Neural cell (in vitro differentiated cells): ENCODE data around the gene UNC45A. TPM values are rescaled to one million over a fixed set of nuclear protein-coding genes. Genes with fewer than 3 reads are reported as not detected.

Experiments used
- H2AFZ ChIP-seq: fragments of 200-600, 300-800 bp; sonication (generic), shearing (Covaris generic); 2 replicates; pipeline ENCODE4 v1.6.0; 2014; ENCODE audit warnings: low read depth, mild to moderate bottlenecking, antibody characterized with exemption, low read length, moderate library complexity
- H3F3A ChIP-seq: fragments of 200-600 bp; shearing (Covaris generic); 2 replicates; pipeline ENCODE4 v1.6.1; 2016; ENCODE audit warnings: mild to moderate bottlenecking, moderate library complexity, mixed read lengths, antibody characterized with exemption, low read length; ENCODE audit not compliant: insufficient read depth, poor library complexity, severe bottlenecking
- H3K27ac ChIP-seq: fragments of 200-600, 300-800 bp; sonication (generic), shearing (Covaris generic); 2 replicates; pipeline ENCODE4 v1.5.1; 2014; ENCODE audit warnings: mild to moderate bottlenecking, low read length, moderate library complexity
- H3K27me3 ChIP-seq: fragments of 300-800, 200-600 bp; sonication (generic), shearing (Covaris generic); 2 replicates; pipeline ENCODE4 v1.6.0; 2014; ENCODE audit warnings: mild to moderate bottlenecking, low read depth, low read length, moderate library complexity; ENCODE audit not compliant: insufficient read depth
- H3K36me3 ChIP-seq: fragments of 300-800, 200-600 bp; sonication (generic), shearing (Covaris generic); 2 replicates; pipeline ENCODE4 v1.5.1; 2014; ENCODE audit warnings: mild to moderate bottlenecking, antibody characterized with exemption, low read length, moderate library complexity; ENCODE audit not compliant: insufficient read depth
- H3K4me2 ChIP-seq: fragments of 300-800, 200-600 bp; sonication (generic), shearing (Covaris generic); 2 replicates; pipeline ENCODE4 v1.6.0; 2014; ENCODE audit warnings: mild to moderate bottlenecking, low read length
- H3K4me3 ChIP-seq: fragments of 300-800, 200-600 bp; sonication (generic), shearing (Covaris generic); 2 replicates; pipeline ENCODE4 v1.5.1; 2014; ENCODE audit warnings: mild to moderate bottlenecking, low read length, moderate library complexity
- H3K79me2 ChIP-seq: fragments of 200-600 bp; shearing (Covaris generic); replicated peaks from 2 replicates; pipeline ENCODE4 v1.6.0; 2014; ENCODE audit warnings: mild to moderate bottlenecking, low read length, moderate library complexity; ENCODE audit not compliant: insufficient read depth
- H3K9ac ChIP-seq: fragments of 300-800, 200-600 bp; sonication (generic), shearing (Covaris generic); 2 replicates; pipeline ENCODE4 v1.6.1; 2016; ENCODE audit warnings: mild to moderate bottlenecking, low read length, mixed read lengths
- H3K9me2 ChIP-seq: fragments of 200-600 bp; shearing (Covaris generic); 2 replicates; pipeline ENCODE4 v1.6.1; 2016; ENCODE audit warnings: mild to moderate bottlenecking, low read length, mixed read lengths; ENCODE audit not compliant: insufficient read depth
- H3K9me3 ChIP-seq: fragments of 200-600, 300-800 bp; sonication (generic), shearing (Covaris generic); 2 replicates; pipeline ENCODE4 v1.6.1; 2016; ENCODE audit warnings: mild to moderate bottlenecking, mixed run types, low read length, moderate library complexity, mixed read lengths
- H4K20me1 ChIP-seq: fragments of 200-600 bp; shearing (Covaris generic); 2 replicates; pipeline ENCODE4 v1.6.1; 2016; ENCODE audit warnings: mild to moderate bottlenecking, mixed run types; ENCODE audit not compliant: insufficient read depth
- CTCF ChIP-seq: fragments of 450-650 bp; IDR thresholded peaks from 2 replicates; pipeline ENCODE4 v1.5.1; 2014; ENCODE audit warnings: antibody characterized with exemption, mild to moderate bottlenecking, moderate library complexity; ENCODE audit not compliant: poor library complexity, severe bottlenecking
- EP300 ChIP-seq: fragments of 450-650 bp; conservative IDR thresholded peaks from 2 replicates; pipeline ENCODE4 v1.6.1; 2014; ENCODE audit warnings: antibody characterized with exemption, mild to moderate bottlenecking, moderate library complexity; ENCODE audit not compliant: poor library complexity, severe bottlenecking
- EZH2 ChIP-seq: fragments of 200-600, 300-800 bp; shearing (Covaris generic), sonication (generic); IDR thresholded peaks from 2 replicates; pipeline ENCODE4 v1.6.1; 2014; ENCODE audit warnings: antibody characterized with exemption, low read length, borderline replicate concordance, mild to moderate bottlenecking; ENCODE audit not compliant: insufficient read depth, poor library complexity, severe bottlenecking
- MXI1 ChIP-seq: fragments of 450-650 bp; conservative IDR thresholded peaks from 2 replicates; pipeline ENCODE4 v1.6.1; 2014; ENCODE audit warnings: antibody characterized with exemption, mild to moderate bottlenecking; ENCODE audit not compliant: poor library complexity, severe bottlenecking
- POLR2AphosphoS5 ChIP-seq: IDR thresholded peaks from 2 replicates; pipeline ENCODE4 v1.6.1; 2012
- RAD21 ChIP-seq: fragments of 450-650 bp; conservative IDR thresholded peaks from 2 replicates; pipeline ENCODE4 v1.6.1; 2014; ENCODE audit warnings: antibody characterized with exemption, mild to moderate bottlenecking, moderate library complexity
- REST ChIP-seq: IDR thresholded peaks from 2 replicates; pipeline ENCODE4 v1.6.1; 2012; ENCODE audit warnings: borderline replicate concordance
- SMC3 ChIP-seq: fragments of 450-650 bp; conservative IDR thresholded peaks from 2 replicates; pipeline ENCODE4 v1.6.1; 2014; ENCODE audit warnings: antibody characterized with exemption, mild to moderate bottlenecking, moderate library complexity; ENCODE audit not compliant: poor library complexity
- TAF1 ChIP-seq: IDR thresholded peaks from 2 replicates; pipeline ENCODE4 v1.6.1; 2012; ENCODE audit warnings: low read depth
- polyA plus RNA-seq: library from polyadenylated mRNA; depleted of rRNA; stranded (reverse); fragments of >200 nt; gene quantifications from 2 replicates; pipeline ENCODE4 v1.2.3, GENCODE V29; 2014

The UNC45A gene
- polyA plus RNA-seq, 1 donor from 2014 or later: 41.3 TPM

- H3K9ac ChIP-seq: no peak overlapping the region
- no peak overlapping the region for H3K27ac ChIP-seq
- peaks cover 8% of the 10 kb centered on the region for H3K36me3 ChIP-seq
Measured at GRCh38 chr15:90946538-90946937, 11.5 kb downstream of the UNC45A start.

GRCh38 chr15:90946941-90947576 is 12.0 kb downstream of the UNC45A start:
- no peaks in the 10 kb centered on the region for H4K20me1 ChIP-seq
- no peak overlapping the region for H3K9ac ChIP-seq
- peaks cover 7% of the 10 kb centered on the region for H3K36me3 ChIP-seq
- no peaks in the 10 kb centered on the region for H3K79me2 ChIP-seq
- H3K4me2 ChIP-seq: no peak overlapping the region
- no peaks in the 10 kb centered on the region for H3F3A ChIP-seq
- H3K4me3 ChIP-seq: no peak overlapping the region
- no peaks in the 10 kb centered on the region for H3K9me3 ChIP-seq
- H3K27ac ChIP-seq: no peak overlapping the region
- TF ChIP-seq POLR2AphosphoS5 (no peak), REST (no peak), EZH2 (no peak), RAD21 (no peak), MXI1 (no peak), TAF1 (no peak), SMC3 (no peak), CTCF (no peak), EP300 (no peak)
- H3K9me2 ChIP-seq: no peaks in the 10 kb centered on the region
- H3K27me3 ChIP-seq: no peaks in the 10 kb centered on the region
- no peak overlapping the region for H2AFZ ChIP-seq

More at GRCh38 chr15:90946538-90946937, 11.5 kb downstream of the UNC45A start:
- TF ChIP-seq POLR2AphosphoS5: no peak
- Histone ChIP-seq H3K79me2 (no peaks in the 10 kb centered on the region), H3K27me3 (no peaks in the 10 kb centered on the region), H3K4me2 (no peak overlapping the region), H3K9me2 (no peaks in the 10 kb centered on the region), H3K4me3 (no peak overlapping the region), H3K9me3 (no peaks in the 10 kb centered on the region), H3F3A (no peaks in the 10 kb centered on the region), H4K20me1 (no peaks in the 10 kb centered on the region), H2AFZ (no peak overlapping the region)
